ENCODE measurements around the gene ADAM17.

ADAM17 gene

GRCh38 chr2:9483107-9483506 is 72.5 kb downstream of the ADAM17 start:
- no peak for DNase-seq (ENCODE audit: low read depth)
- no peak for TF ChIP-seq CTCF (conservative IDR thresholded peaks at IDR 0.05; ENCODE audit: low read depth, low read length)
- no peak overlapping the region for H3K4me3 ChIP-seq (ENCODE audit: low read length)

GRCh38 chr2:9480157-9480556 is 75.5 kb downstream of the ADAM17 start:
- no peak for DNase-seq (ENCODE audit: low read depth)
- TF ChIP-seq CTCF (conservative IDR thresholded peaks at IDR 0.05; ENCODE audit: low read depth, low read length), result no peak
- no peak overlapping the region for H3K4me3 ChIP-seq (ENCODE audit: low read length)

- no peak overlapping the region for H3K4me3 ChIP-seq (ENCODE audit: low read length)
These were observed 77.1 kb downstream of the ADAM17 start for GRCh38 chr2:9478526-9478925.

GRCh38 chr2:9477914-9478313 is 77.7 kb downstream of the ADAM17 start:
- no peak for TF ChIP-seq CTCF (conservative IDR thresholded peaks at IDR 0.05; ENCODE audit: low read depth, low read length)
- no peak overlapping the region for H3K4me3 ChIP-seq (ENCODE audit: low read length)
- DNase-seq (ENCODE audit: low read depth), result no peak

More at GRCh38 chr2:9478526-9478925, 77.1 kb downstream of the ADAM17 start:
- no peak for TF ChIP-seq CTCF (conservative IDR thresholded peaks at IDR 0.05; ENCODE audit: low read depth, low read length)
- DNase-seq (ENCODE audit: low read depth), result no peak

GRCh38 chr2:9474361-9475057 is 81.1 kb downstream of the ADAM17 start, which contains the start of gene IAH1:
Gene IAH1, plus strand, starts transcription at chr2:9474551. Its CDS starts 16 bp downstream, at chr2:9474567.
- H3K4me3 ChIP-seq (ENCODE audit: low read length), result peak within 1 kb of the TSS; percentile 73
- DNase-seq (ENCODE audit: low read depth), result no peak
- no peak for TF ChIP-seq CTCF (conservative IDR thresholded peaks at IDR 0.05; ENCODE audit: low read depth, low read length)

GRCh38 chr2:9473985-9474360 is 81.7 kb downstream of the ADAM17 start:
- peak overlapping the region; percentile 73 for H3K4me3 ChIP-seq (ENCODE audit: low read length)
- TF ChIP-seq CTCF (conservative IDR thresholded peaks at IDR 0.05; ENCODE audit: low read depth, low read length), result no peak
- DNase-seq (ENCODE audit: low read depth), result no peak

GRCh38 chr2:9473308-9473984 is 82.2 kb downstream of the ADAM17 start:
- DNase-seq (ENCODE audit: low read depth), result no peak

More at GRCh38 chr2:9473308-9473984, 82.2 kb downstream of the ADAM17 start:
- H3K4me3 ChIP-seq (ENCODE audit: low read length), result peak overlapping the region; percentile 73
- peak; percentile 40 for TF ChIP-seq CTCF (conservative IDR thresholded peaks at IDR 0.05; ENCODE audit: low read depth, low read length)
